ENCODE measurements around the gene AHNAK2.
"Not testable (repeated sequence)": the region's sequence is repeated elsewhere in the genome, so short reads cannot be mapped to it uniquely, and the experiment has no call there.

AHNAK2 gene

GRCh38 chr14:104927432-104927816 lies 50.8 kb downstream of the AHNAK2 start:
- DNase-seq (ENCODE audit: low read depth in 2 of 2), result no peak

DNA sequence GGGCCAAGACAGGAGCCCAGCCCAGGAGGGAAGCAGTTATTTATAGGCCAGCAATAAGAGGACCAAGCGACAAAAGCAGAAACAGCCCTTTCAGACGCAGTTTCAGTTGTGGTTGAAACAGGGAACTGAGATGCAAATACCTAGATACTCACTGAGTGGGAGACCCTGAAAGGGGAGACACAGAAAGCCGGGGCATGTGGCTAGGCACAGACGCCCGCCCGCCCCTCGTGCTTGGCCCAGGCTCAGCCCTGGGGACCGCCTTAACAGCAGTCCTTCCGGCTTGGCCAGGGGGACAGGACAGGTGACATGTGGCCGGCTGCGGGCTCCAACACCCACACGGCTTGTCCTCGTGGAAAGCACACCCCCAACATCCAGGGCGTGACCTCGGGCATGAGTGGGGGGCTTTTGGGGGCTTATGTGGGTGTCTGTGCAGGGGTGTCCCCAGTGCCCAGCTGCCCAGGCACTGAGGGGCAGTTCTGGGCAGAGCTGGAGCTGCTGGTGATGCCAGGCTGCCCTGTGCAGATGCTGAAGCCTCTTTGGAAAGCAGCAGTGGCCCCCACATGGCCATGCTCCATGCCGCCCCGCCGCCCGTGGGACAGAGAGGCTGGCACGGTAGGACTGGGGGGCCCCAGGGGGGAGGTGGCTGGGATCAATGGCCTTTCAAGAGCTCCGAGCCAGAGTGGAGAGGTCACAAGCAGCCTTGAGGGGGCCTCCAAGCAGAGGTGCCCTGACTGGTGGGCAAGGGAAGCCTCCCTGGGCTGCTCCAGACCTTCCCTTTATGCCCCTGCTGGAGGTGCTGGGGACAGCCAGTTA lies 51.3 kb downstream of the AHNAK2 start:
- no peak for DNase-seq (ENCODE audit: low read depth in 2 of 2)

DNA sequence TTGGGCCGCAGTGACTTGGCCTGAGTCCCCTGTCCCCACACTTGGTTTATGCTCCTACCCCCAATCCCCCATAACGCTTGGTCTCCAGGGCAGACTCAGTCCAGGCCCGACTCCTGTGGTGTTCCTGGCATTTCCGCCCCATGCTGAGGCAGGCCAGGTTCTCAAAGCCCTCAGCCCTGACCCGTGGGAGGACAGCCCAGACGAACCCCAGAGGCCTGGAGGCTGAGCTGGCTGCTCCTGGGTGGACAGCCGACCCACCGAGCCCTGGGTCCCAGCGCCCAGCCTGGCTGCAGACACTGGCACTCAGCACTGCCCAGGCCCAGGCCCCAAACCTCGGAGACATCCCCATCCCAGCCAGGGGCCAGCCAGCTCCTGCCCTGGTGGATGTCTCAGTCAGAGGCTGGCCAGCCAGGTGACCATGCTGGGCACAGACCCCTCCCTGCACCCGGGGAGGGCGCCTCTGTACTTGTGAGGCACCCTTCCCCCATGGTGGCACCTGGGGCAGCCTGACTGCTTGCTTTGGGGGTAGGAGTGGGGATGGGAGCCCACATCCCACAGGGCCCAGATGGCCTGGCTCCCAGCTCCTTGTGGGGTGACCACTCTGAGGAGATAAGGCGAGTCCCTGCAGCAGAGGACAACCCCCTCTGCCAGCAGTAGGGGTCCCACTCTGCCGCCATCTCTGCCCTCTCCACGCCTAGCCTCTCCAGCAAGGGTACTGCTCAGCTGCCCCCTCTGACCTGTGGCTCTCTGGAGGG lies 52.1 kb downstream of the AHNAK2 start:
- DNase-seq (ENCODE audit: low read depth in 2 of 2), result no peak

DNA sequence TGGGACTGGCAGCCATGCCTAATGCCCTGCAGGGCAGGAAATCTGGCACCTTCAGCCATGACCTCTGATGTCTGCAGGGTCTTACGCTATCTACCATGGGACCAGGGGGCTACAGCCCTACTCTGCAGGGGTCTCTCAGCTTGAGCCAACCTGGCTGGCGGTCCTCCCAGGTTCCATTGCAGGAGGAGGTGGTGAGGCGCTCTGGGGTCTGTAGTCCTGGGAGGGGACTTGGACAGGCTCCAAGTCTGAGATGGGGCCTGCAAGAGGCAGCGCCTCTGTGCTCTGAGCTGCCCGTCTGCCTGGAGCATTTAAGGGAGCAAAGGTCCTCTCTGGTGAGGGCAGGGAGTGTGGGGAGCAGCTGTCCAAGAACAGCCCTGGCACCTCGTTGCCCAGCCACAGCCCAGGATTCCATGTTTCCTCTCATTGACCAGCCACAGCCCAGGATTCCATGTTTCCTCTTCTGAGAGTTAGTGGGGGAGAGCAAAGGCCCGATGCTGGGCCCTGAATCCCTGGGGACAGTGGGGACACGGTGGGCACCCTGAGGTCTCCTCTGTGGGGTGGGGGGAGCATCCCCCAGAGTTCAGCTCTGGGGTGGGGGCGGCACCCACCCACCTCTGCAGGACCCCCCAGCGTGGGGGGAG lies 52.8 kb downstream of the AHNAK2 start:
- DNase-seq (ENCODE audit: low read depth in 2 of 2), result no peak

GRCh38 chr14:104924421-104925213 lies 53.6 kb downstream of the AHNAK2 start, which contains the start of gene PLD4:
TSS of gene PLD4 (plus strand) at chr14:104924879. CDS start at chr14:104927141, 2,262 bp downstream.
- no peak for DNase-seq (ENCODE audit: low read depth in 2 of 2)

- DNase-seq (ENCODE audit: low read depth in 2 of 2), result no peak
These were observed 54.3 kb downstream of the AHNAK2 start for GRCh38 chr14:104923640-104924420.

GRCh38 chr14:104919993-104920315 lies 58.2 kb downstream of the AHNAK2 start:
- DNase-seq (ENCODE audit: low read depth in 2 of 2), result no peak

GRCh38 chr14:104919152-104919992 lies 58.8 kb downstream of the AHNAK2 start:
- not testable (repeated sequence) for DNase-seq (ENCODE audit: low read depth in 2 of 2)

DNA sequence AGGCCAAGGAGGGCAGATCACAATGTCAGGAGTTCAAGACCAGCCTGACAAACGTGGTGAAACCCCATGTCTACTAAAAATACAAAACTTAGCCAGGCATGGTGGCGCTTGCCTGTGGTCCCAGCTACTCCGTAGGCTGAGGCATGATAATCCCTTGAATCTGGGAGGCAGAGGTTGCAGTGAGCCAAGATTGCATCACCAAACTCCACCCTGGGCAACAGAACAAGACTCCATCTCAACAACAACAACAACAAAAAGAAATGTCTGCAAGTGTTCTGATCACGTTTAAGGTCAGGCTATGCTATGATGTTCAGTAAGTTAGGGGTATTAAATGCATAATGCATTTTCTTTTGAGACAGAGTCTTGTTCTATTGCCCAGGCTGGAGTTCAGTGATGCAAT lies 60.2 kb downstream of the AHNAK2 start:
- DNase-seq (ENCODE audit: low read depth in 2 of 2), result no peak

DNA sequence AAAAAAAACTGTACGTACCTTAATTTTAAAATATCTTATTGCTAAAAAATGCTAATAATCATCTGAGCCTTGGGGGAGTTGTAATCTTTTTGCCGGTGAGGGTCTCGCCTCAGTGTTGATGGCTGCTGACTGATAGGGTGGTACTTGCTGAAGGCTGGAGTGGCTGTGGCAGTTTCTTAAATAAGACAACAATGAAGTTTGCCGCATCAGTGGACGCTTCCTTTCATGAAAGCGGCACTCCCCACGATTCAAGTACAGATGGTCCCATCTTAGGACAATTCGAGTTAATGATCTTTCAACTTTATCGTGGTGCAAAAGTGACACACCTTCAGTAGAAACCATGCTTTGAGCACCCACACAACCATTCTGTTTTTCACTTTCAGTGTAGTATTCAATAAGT lies 61.1 kb downstream of the AHNAK2 start:
- DNase-seq (ENCODE audit: low read depth in 2 of 2), result no peak

- no peak for DNase-seq (ENCODE audit: low read depth in 2 of 2)
These were observed 64.7 kb downstream of the AHNAK2 start for GRCh38 chr14:104913435-104913834.

- no peak for DNase-seq (ENCODE audit: low read depth in 2 of 2)
These were observed 66.1 kb downstream of the AHNAK2 start for GRCh38 chr14:104912053-104912452.

DNA sequence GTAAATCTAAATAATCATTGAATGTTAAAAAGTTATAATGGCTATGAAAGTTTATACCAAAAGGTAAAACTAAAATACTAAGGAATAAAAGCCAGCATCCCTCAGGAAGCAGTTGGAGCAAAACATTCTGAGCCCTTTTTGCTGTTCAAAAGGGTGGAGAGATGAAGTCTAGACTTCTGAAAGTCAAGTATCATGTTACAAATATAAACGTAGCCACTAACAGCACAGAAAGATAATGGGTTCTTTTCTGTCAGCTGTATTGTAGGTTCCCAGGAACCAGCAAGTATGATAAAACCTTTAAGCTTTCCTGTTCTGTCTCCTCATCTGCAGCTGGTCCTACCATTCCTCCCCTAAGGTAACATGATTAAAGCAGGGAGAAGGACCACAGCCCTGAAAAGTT lies 69.9 kb downstream of the AHNAK2 start:
- DNase-seq (ENCODE audit: low read depth in 2 of 2), result no peak

GRCh38 chr14:104905579-104905933 lies 72.6 kb downstream of the AHNAK2 start:
- DNase-seq (ENCODE audit: low read depth in 2 of 2), result not testable (repeated sequence)

DNA sequence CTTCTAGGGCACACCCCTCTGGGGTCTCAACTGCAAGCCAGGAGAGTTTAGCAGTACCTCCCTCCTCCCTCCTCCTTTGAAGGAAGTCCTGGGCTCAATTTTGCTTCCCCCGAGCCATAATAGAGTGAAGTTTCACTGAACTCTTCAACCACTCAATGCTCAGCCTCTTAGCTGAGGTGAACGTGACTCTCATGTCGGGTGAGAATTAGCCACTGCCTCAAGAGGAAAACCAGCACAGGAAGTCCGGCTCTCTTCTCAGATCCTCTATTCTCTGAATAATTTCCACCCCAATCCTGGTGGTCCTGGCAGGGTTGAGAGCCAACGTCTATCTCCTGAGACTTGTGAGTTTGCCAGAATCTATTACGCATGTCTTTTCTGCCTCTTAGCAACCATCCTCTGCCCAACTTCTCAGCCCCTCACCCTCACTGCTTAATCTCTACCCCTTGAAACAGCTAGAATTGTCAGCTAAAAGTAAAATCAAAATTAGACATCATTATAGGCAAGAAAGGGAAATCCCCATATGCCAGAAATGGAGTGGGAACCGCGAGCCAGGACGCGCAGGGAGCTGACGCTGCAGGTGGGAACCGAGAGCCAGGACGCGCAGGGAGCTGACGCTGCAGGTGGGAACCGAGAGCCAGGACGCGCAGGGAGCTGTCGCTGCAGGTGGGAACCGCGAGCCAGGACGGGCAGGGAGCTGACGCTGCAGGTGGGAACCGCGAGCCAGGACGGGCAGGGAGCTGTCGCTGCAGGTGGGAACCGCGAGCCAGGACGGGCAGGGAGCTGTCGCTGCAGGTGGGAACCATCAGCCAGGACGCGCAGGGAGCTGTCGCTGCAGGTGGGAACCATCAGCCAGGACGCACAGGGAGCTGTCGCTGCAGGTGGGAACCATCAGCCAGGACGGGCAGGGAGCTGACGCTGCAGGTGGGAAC lies 73.3 kb downstream of the AHNAK2 start:
- DNase-seq (ENCODE audit: low read depth in 2 of 2), result not testable (repeated sequence)

- no peak for DNase-seq (ENCODE audit: low read depth in 2 of 2)
These were observed 74.2 kb downstream of the AHNAK2 start for GRCh38 chr14:104903990-104904389.

- no peak for DNase-seq (ENCODE audit: low read depth in 2 of 2)
These were observed 77.3 kb downstream of the AHNAK2 start for GRCh38 chr14:104900639-104901512.

DNA sequence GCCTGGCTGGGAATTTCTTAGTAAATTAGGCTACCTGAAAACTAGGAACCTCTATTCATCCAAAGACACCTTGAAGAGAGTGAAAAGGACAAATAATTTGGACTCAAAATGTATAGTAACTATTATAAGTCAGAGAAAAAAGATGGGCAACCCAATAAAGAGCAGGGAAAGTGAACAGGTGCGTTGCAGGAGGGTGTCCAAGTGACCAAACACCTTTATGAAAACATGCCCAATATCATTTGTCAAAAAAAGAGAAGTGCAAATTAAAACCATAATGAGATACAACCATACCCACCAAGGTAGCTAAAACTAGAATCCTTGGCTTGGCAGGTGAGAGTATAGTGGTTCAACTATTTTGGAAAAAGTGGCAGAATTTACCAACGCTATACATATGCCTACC lies 78.4 kb downstream of the AHNAK2 start:
- DNase-seq (ENCODE audit: low read depth in 2 of 2), result no peak

Data from stimulated activated CD4-positive, alpha-beta T cell treated with anti-CD3 and anti-CD28 coated beads, Interleukin-4, amount 100 ng/mL, for 48 hours (primary cell).